ENCODE data around the gene ELAVL2. TPM values are rescaled to one million over a fixed set of nuclear protein-coding genes. Genes with fewer than 3 reads are reported as not detected.

The ELAVL2 gene
- 0.25 and 0.77 TPM in 2 replicates for total RNA-seq

DNA sequence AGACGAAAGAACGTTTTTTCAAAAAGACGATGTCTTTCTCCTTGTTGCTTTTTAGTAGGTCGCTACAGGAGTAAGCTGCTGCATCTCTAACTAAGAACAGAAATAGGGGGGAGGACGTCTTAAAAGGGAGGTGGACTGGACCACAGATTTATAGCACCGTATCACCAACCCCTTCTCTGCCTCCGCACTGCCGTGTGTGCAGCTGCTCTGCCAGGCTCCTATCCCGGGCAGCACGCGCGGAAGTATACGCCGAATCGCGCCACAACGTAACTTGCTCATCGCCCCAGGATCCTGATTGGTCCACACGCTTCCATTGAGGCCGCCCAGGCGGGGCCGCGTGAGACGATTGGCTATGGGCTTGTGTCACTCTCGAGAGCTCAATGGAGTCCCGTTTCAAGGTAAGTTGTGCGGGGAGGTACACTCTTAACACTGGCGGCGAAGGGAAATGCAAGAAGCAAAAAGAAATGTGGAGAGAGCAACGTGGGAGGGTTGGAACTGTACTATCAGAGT, at the start of gene ELAVL2:
Gene ELAVL2 (minus strand): TSS at position 121 of the 510 bp plus-strand sequence. CDS start 64,006 bp downstream, outside the sequence.
- DNase-seq (ENCODE audit: low read depth in 2 of 2) = peak; percentile 80 to 95

DNA sequence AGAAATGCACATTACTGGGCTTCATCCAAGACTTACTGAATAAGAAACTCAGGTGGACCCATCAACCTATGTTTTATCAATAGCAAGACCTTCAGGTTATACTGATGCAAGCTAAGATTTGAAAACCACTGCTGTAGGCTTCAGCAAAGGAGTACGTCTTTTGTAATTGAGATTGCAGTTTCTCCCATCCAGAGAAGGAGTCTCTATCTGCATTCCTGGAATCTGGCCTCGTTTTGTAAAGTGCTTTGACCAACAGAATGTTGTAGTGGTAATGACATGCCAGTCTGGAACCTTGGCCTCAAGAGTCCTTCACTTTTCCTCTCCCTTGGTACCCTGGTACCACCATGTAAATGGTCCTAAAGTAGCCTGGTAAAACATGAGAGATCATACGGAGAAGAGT, 32.2 kb upstream of the ELAVL2 start:
- no peak for DNase-seq (ENCODE audit: low read depth in 2 of 2)

DNA sequence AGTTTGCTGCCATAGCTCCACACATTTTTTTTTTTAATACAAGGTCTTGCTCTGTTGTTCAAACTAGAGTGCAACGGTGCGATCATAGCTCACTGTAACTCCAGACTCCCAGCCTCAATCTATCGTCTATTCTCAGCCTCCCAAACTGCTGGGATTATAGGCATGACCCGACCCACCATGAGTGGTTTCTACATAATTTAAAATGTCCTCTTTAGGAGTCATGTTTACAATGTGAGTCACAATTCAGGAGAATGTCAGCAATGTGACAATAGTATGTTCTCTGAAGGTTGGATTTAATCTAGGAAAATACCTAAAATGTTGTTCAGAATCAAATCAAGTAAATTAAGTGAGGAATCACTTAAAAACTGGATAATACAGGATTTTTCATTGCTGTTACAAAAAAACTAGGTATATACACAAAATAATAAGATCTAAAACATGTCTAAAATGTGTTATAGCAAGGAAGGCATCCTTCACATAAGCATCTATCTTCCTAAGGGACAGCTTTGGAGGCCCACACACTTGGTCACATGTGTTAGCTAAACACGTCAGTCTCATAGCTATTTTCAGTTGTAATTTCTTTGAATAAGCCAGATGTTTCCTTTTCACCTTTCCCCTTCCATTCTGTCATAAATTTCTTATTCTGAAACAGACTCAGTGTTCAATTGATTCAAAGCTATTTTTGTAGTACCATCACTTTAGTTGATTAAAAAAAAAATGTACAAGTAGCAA, 30.0 kb upstream of the ELAVL2 start:
- no peak for DNase-seq (ENCODE audit: low read depth in 2 of 2)

DNA sequence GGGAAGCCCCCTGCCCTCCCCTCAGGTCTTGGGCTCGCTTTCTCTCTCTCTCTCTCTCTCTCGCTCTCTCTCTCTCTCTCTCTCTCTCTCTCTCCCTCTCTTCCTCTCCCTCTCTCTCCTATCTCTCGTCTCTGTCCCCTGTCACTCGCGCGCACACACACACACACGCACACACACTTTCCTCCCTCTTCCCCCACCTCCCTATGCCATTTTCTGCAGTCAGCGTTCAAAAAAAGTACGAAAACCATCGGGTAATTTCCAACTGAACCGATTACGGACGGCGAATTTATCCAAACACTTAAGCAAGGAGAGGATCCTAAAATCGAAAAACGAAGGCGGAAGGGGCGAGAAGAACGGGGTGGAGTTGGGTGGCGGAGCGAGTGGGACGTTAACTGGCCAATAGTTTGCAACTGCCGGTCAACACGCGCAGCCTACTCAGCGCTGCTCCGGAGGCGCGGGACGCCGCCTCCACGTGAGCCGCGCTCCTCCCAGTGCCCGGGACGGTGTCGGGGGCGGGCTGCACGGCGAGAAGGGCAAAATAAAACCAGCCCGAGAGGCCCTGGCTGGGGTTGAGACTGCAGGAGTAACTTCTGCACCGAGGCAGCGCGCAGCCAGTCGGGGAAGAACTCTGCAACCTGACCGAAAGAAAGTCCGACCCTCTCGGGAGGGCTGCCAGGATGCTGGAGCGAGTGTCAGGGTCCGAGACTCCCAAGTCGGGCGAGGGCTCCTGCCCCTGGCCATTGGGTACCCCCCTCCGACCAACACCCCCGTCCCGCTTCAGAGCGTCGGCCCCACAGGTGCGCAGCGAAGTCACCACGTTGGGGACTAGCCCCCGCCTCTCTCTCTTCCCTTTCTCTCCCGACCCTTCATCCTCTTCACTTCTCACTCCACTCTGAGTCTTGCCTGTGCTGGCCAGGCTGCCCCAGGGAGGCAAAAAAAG, 24.9 kb upstream of the ELAVL2 start:
- no peak for DNase-seq (ENCODE audit: low read depth in 2 of 2)

DNA sequence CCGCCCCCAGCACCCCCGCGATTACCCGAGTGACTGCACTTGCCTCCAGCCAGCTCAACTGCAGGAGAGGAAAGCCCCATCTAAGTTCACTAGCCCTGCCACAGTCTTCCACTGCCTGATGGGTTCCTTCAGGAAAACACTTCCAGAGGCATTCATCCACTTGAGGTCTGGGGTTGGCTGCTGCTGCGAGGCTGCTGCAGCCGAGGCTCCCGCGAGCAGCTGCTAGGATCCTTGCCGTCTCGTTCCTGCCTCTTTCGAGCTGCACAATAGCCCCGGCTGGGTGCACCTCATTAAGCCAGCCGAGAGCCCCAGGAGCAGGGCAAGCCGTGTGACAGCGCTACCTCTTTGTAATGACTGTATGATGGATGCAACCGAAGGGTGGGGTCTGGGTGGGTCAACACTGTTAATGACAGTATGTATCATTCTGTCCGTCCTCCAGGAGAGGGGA, 24.2 kb upstream of the ELAVL2 start:
- DNase-seq (ENCODE audit: low read depth in 2 of 2) = no peak

DNA sequence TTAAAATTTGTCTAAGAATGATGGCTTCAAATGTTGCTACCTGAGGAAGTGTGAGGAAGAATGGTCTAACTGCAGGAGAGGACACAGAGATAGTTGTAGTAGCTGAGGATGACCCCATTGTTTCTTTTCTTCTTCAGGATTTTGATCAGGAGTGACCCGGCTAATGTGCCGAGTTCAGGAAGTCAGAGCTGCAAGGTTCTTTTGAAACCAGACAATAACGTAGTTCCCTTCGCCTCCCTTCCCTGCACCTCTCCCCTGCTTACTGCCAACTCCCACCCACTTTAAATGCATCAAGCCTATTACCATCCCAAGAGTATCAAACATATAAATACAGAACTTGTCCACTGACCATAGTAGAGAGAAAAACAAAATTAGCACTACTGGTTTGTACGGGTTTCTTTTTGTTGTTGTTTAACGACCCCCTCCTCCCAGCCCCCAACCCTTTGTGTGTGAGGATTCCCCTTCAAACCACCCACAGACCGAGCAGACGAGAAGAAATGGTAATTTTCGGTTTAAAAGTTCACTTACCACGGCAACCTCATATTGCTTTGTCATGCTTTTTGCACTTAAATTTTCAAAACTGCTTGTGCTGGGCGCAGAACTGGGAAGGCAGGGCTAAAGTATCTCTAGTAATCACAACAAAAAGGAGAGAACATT, 23.5 kb upstream of the ELAVL2 start:
- no peak for DNase-seq (ENCODE audit: low read depth in 2 of 2)

DNA sequence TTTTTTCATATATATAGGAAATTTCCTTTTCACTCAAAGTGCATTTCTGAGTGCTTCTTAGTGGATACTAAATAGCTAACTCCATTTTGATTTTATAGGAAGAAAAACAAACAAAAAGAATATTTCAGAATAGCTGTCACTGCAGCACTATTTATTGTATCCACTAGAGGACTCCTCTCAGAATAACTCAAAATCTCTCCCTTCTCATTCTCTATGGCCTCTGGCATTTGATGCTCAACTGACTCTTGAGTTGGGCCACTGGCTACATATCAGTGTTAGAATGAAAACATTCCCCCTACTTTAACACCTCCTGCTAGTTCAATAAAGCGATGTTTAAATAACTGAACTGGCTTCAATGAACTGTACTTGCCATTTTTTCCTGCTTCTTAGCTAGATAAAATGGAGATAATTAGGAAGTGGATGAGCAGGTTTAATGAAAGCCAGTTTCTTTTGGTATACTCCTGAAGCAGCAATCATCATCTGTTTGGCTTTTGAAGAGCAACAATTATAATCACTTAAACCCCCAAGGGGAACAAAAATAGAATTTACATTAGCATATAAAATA, 16.6 kb upstream of the ELAVL2 start:
- no peak for DNase-seq (ENCODE audit: low read depth in 2 of 2)

DNA sequence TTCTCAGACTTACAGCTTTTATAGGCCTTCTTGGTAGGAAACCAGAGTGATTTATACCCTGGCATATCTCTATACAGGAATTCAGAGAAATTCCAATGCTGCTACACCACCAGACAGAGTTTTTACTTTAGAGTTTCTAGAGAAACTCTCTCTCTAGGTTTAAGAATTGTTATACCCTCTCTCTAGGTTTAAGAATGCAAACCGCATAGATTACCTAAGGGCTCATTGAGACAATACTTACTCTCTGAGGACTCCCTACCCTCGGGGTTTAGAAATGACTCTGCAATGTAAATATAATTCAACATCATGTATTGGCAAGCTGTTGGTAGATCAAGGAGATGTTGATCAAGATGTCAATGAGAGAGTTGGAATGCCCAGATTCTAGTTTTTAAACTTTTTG, 15.3 kb upstream of the ELAVL2 start:
- no peak for DNase-seq (ENCODE audit: low read depth in 2 of 2)

DNA sequence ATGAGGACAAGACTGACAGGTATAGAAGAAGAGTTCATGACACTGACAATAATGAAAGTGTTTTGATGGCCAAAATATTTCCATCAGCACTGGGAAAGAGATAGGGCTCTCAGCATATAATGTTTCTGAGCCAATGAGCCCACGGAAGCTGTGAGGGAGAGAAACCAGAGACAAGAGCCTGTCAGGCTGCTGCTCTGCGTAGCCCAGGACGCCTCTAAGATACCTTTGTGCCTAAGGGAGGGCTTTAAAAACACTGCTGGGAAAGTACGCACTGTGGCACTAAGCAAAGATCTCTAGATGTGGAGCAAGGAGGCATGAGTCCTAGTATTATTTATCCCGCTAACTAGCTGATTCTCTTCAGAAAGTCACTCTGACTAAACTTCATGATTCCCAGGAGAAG, 11.0 kb upstream of the ELAVL2 start:
- no peak for DNase-seq (ENCODE audit: low read depth in 2 of 2)

DNA sequence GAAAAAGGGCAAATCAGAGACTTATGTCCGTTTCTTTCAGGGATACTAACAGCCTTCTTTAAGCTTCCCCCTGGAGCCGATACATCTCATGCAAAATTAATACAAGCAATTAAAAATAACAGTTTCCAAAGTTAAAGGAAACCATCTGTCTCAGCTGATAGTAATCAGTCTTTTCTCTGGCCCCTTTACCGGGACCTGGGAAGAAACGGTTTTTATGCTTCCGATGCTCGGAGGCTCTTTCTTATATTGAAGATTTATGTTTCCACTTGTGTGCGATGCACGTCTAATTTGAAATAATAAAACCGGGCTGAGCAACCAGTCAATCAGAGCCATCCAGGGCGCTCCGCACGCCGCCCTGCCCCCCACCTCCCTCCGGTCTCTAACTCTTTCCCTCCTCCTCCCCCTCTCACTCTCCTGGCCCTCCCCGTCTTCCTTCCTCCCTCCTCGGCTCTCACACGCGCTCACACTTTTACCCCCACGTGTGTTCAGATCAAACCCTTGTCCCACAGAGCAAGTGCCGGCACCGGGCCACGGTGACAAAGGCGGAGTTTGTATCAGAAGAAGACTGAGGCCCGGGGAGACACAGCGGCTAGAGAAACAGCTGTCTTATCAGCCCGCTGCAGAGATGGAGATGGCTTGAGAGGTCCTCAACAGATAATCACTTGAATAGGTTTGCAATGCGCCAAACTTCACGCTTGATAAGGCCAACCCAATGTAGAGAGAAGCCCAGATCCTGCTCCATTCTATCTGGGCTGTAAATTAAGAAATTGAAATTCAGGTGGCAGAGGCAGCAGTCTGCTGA, 5.1 kb upstream of the ELAVL2 start:
- no peak for DNase-seq (ENCODE audit: low read depth in 2 of 2)

DNA sequence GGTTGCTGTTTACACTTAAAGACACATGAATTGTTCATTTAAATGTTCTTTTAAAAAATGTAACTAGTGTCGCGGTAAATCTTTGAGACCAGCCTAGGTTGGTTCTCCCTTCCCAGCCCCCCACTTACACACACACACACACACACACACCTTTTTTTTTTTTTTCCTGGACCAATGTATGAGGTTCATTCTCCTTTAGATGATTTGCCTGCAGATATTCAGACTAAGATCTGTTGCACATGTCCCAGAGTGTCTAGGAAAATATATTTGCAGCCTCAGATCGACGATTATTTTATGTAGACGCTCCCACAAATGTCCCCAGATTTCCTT, 4.4 kb upstream of the ELAVL2 start:
- no peak for DNase-seq (ENCODE audit: low read depth in 2 of 2)

DNA sequence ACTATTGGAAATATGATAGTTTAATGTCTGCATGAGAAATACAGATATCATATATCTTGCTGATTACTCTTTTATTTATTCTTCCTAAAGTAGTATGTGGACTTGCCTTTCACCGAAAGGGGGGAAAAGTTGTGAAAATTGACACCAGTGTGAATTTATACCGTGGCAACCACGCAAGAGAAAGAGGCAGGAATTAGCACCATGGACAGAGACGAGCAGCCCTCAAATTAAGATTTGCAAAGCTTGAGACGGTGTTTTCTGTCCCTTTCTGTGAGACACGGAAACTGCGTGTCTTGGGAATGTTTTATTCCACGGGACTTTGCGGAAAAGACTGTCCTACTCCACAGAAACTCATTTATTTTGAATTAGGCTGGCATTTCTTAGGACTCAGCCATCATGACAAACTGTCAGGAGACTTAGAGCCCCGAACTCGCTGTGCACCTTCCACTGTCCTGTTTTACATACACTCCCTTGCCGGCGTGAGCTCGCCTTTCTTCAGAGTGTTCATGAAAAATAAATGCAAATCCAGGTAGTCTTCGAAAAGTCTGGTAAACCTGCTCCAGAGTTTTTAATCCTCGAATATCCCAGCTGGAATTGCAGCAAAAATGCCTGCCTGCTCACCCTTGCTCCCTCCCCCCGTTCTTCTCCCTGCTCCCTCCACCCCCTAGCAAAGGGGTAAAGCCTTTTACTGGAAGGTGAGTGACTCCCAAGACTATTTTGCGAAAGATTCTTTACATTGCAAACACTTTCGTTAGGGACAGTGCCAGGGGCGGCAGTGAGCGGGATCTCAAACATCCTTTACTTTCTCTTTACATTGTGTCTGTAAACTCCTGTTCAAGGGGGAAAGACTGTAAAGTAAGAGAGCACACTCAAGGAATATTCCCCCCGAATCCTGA, 3.8 kb upstream of the ELAVL2 start:
- DNase-seq (ENCODE audit: low read depth in 2 of 2) = peak in 1 of 2 donors; percentile 14

DNA sequence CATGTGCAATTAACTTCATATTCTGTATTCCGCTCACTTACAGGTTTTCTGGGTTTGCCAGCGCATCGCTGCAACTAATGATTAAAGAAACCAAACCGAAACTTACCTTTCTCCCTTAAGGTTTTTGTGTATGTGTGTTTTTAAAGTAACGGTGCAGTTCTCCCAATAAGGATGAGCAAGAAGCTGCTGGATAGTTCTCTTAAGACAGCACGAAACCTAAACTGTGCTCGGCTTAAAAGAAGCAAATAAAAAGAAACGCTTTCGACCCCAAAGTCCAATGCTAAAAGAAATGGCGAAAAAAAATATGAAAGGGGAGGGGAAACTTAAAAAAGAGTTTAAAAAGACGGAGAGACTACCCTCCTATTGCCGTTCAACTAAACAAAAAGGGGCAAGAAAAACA, 340 bp downstream of the ELAVL2 start:
- DNase-seq (ENCODE audit: low read depth in 2 of 2) = no peak

DNA sequence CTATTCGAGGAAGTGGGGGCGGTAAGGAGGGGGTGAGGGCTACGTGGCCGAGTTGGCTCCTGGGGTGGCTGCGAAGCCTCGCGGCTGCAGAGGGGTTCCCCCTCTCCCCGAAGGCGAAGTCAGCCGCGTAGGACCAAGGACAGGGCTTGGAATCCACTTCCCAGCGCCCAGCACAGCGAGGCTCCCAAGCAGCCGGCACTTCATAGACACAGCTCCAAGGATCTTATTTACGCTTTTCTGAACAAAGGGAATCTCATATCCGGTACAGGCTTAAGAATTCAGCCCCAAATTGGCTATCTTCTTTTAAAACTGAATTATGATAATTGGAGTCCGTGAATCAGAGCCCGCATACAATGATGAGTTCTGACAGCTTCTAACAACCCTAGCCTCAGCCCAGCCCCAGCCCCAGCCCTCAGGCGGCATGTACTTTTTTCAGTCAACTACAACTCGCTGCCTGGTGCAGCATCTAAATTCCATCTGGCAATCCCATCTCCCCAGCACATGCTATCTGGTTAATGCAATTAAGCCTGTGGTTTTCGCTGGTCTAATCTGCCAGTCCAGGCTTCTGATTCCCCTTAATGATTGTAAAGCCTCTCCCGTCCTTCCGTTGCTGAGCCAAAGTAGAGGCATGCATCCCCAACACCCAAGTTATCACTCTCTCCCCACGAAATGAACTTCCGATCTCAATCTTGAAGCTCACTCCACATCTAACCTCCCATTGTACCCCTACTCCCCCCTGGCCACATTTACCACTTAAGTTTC, 1.0 kb downstream of the ELAVL2 start:
- no peak for DNase-seq (ENCODE audit: low read depth in 2 of 2)

DNA sequence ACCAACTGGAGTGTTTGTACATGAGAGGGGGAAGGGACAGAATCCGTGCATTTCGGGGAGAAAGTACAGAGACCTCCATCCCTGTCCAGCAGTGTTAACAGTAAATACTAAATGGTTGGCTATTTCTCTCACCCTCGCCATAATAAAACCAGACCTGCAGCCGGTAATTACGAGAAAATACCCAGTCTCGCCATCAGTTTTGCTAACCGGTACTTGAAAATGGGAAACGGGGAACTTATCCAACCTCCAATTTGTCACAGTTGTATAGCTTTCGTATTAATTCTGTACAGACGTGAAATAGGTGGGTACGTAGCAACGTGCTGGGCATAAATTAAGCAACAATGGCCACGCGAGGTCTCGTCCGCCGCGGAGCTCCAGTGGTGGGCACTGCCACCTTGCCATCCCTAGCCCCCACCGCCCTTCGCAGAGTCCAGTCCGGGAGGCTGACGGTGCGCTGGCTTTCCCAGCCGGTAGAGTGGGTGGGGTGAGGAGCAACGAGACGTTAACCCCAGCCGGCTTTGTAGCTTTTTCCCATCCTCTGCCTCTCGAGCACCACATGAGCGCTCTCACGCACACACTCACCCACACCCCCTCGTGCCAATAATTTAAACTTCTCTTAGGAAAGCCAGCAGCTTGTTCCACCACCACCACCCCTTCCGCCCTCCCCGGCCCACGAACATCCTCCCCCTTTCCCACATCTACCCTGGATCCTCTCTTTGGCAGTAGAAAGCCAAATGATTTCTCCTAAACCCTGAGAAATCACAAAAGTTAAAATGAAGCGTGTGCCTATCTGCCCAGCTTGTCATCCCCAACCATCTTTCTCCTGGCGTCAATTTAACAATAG, 1.8 kb downstream of the ELAVL2 start:
- DNase-seq (ENCODE audit: low read depth in 2 of 2) = no peak

DNA sequence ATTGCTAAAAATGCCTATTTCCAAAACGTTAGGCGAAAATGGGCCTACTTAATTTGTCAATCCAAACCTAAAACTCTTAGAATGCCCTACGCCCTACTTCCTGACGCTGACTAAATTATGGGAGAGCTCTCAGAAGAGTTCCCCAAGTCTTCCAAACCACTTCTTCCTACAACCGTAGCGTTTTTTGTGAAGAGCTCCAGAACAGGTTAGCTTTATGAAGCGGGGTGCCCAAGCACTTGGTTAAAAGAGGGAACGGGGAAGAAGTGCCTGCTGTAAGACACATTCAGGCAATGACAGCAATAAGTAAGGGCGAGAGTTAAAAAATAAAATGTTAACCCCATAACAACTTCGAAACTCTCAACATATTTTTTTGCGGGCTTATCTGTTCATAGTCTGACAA, 2.8 kb downstream of the ELAVL2 start:
- DNase-seq (ENCODE audit: low read depth in 2 of 2) = no peak

DNA sequence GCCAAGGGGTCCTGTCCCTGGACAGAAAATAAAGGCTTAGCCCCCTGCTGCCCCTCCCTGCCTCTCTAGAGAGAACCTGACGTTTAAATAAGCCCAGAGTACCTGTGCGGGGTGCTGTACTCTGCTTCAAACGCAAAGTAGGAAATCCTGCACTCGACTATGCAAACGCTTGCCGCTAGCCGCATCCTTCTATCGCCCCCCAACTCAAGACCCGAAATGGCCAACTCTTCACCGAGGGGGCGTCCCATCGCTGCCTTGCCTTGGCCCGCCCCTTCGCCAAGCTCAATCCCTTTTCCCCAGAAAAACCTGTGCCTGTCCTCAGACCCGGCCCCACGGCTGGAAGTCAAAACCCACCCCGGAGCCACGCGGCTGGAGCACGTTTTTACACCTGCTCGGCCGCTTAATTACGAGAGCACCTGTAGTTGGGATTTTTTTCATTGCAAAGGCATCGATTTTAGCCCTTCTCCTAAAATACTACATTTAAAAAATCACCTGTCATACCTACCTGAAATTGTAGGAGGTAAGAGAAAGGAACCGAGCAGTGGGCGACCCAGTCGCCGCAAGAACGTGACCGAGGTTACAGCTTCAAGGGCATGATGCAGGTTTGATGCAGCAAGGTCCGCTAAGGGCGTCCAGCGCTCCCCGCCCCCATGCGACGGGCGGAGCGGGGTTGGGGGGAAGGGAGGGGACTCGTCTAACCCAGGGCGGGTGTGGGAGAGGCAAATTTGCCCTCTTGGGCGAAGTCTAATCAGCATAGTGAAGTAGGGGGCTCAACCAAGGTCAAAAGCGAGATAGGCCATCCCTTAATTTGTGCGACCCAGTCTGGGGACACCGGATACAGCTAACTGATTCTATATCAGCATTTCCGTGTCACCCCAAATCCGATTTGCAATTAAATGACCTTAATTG, 3.5 kb downstream of the ELAVL2 start:
- no peak for DNase-seq (ENCODE audit: low read depth in 2 of 2)
